GM18520 (cell line): ENCODE results near the gene STAMBPL1.

ENCODE experiments used
- ATAC-seq: cut with Tn5 transposase; IDR thresholded peaks from one replicate; pipeline ENCODE4 v1.9.1; 2021; ENCODE audit not compliant: unreplicated experiment

STAMBPL1 gene

DNA sequence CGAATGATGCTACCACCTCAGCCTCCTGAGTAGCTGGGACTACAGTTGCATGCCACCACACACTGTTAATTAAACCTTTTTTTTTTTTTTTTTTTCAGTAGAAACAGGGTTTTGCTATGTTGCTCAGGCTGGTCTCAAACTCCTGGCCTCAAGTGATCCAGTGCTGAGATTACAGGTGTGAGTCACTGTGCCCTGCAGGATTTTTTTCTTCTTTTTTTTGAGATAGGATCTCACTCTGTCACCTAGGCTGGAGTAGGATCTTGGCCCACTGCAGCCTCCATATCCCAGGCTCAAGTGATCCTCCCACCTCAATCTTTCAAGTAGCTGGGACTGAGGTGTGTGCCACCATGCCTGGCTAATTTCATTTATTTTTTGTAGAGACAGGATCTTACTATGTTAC, 66.2 kb downstream of the STAMBPL1 start:
- no peak for ATAC-seq

DNA sequence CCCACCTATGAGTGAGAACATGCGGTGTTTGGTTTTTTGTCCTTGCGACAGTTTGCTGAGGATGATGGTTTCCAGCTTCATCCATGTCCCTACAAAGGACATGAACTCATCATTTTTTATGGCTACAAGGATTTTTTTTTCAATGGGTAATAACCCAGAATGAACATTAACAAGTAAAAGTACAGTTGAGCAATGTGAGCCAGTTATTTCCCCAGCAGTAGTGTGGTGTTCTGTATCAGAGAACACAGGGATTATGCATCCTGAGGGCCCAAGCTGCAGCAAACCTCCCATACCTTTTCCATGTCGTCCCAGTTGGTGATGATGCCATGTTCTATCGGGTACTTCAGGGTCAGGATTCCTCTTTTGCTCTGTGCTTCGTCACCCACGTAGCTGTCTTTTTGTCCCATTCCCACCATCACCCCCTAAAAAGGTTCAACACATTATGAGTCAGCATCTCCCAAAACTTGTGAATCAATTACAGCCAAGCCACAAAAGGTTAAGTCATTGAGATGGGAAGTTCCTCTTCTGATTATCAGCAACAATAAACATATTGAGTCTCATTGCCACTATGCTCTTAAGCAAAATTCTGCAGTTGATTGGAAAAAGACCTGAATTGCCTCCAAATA, 67.0 kb downstream of the STAMBPL1 start:
- no peak for ATAC-seq

- ATAC-seq: no peak
Observed at GRCh38 chr10:88949051-88949450, 69.0 kb downstream of the STAMBPL1 start.

GRCh38 chr10:88949912-88950837, 70.1 kb downstream of the STAMBPL1 start:
- no peak for ATAC-seq

DNA sequence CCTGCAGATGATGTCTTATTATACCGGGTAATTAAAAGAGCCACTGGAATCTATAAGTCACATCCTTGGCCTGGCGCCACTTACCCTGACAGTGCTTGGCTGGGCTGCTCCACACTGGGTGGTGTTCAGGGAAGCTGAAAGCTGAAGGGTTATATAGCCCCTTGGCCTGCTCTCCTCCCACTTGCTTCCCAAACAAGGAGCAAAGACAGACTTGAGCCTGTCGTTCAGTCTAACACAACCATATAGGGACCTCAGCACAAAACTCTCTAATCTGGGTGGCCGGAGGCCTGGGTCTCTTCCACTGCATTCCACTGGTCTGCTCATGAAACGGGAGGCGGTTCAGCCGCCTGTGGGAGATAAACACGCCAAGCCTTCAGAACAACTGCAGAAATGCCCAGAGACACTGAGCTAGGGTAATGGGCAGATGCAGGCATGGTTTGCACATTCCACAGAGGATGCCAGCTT, 72.6 kb downstream of the STAMBPL1 start, which contains the start of gene ACTA2:
Gene ACTA2, minus strand, starts transcription at position 127 of the 465 bp plus-strand sequence. CDS start 3,843 bp downstream, outside the sequence.
- no peak for ATAC-seq

GRCh38 chr10:88953662-88954061, 73.6 kb downstream of the STAMBPL1 start:
- no peak for ATAC-seq

DNA sequence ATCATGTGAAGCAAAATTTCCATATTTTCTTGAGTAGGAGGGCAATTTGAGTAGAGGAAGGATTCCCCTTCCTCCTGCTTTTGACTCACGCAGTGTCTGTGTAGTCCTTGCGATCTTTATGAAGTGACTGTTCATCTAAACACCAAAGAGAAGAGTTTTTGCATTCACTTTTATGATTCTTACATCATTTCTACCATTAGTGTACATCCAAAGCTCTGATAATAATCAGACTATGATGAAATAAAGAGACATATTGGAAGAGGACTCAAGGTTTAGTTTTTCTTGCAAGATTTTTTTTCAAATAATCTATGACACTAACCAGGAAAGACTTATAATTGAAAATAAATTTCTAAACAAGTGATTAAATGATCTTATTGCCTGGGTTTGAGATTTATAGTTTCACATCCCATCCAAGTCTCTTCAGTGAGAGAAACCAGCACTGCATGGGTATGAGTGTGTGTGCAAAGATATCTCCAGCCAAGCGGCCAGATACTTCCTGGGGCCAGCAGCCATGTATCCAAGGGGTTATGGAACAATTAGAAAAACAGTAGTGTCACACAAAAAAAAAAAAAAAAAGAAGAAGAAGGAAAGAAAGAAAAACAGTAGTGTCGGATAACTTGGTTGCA, 74.5 kb downstream of the STAMBPL1 start:
- ATAC-seq: no peak

GRCh38 chr10:88957381-88957780, 77.3 kb downstream of the STAMBPL1 start:
- no peak for ATAC-seq

GRCh38 chr10:88958721-88959120, 78.7 kb downstream of the STAMBPL1 start:
- no peak for ATAC-seq

- ATAC-seq: no peak
Observed at GRCh38 chr10:88960802-88961201, 80.8 kb downstream of the STAMBPL1 start.

- no peak for ATAC-seq
Observed at GRCh38 chr10:88961266-88961665, 81.2 kb downstream of the STAMBPL1 start.

GRCh38 chr10:88962336-88962735, 82.3 kb downstream of the STAMBPL1 start:
- no peak for ATAC-seq

DNA sequence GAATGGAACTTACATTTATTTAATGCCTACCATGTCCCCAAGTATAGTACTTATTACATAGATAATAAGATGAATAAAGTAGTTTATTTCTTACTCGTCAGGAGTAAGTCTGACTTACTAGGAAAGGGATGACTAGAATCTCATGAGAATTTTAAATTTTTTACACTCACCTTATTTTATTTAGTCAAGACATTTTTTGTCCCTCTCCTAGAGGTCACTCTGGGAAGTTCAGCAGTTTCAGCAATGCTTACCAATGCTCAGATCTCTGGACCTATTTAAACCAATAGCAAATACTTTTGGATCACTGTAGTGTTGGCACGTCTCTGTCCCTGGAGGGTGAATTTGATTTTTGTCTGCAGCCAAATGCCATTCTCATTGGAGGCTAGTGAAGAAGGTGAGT, 83.3 kb downstream of the STAMBPL1 start:
- no peak for ATAC-seq

DNA sequence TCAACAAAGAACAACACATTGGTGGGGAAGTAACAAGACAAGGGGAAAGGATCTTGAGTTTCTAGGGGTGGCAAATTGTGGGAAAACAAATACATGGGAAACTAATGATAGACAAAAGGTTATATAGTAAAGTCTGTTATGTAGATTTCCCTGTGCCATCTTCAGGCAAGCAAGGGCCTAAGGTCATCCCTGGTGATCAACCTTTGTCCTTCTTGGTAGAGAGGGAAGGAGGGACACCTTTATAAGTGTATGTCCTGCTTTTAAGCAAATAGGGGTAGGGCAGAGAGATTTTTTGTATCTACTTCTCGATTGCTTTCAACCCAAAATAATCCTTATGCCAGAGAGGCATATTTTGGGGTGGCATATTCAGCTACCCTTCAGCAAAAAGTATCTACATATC, 84.3 kb downstream of the STAMBPL1 start:
- no peak for ATAC-seq

DNA sequence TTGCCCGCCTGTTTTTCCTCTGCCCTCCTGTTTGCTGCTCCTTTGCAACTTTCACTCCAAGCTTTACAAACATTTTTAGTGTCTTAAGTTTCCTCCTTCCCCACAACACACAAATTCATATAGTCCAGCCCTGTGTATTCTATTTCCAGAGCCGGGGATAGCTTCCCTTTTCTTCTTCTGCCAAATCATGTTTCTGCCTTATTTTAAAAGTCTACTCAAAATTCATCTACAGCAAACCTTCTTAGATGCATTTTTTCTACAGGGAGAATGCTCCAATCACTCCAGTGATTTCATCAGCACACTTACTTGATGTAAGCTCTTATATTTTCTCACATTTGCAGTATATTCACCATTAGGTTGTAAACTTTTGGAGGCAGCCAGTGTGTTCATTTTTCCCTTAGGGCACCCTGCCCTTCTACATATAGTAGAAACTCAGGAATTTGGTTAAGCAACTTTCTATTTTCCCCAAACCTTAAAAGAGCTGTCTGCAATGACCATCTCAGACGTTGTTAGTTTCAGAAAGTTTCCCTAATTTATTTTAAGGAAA, 84.9 kb downstream of the STAMBPL1 start:
- ATAC-seq: no peak

DNA sequence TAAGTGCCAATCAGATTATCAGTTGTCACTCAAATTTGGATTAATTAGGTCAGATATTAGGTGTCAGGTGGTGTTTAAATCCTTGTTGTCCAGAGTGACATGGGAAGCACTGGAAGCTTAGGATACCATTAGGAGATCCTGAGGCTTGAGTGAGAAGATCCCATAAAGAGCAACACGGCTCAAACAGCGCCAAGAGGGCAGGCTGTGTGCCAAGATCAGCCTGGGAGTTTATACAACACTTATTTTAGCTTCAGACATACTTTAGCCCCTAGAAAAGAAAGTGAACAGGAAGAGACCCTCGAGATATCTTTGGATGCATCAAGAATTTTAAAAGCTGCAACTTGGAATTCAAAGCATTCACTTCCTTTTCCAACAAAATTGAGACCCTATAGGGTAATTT, 86.8 kb downstream of the STAMBPL1 start:
- ATAC-seq: no peak

- ATAC-seq: no peak
Observed at GRCh38 chr10:88968391-88968790, 88.3 kb downstream of the STAMBPL1 start.

- no peak for ATAC-seq
Observed at GRCh38 chr10:88971221-88972061, 91.4 kb downstream of the STAMBPL1 start.
